NCI-H524 (cell line): ENCODE data around the gene HSD17B12.

Source experiments
- DNase-seq, 2 experiments: peaks; one replicate each; lab custom pipeline; 2025; lab: John Stamatoyannopoulos, UW

The HSD17B12 gene

GRCh38 chr11:43806976-43807375 is 126.4 kb downstream of the HSD17B12 start:
- no peak for DNase-seq

GRCh38 chr11:43810929-43811596 is 130.5 kb downstream of the HSD17B12 start:
- peak in 1 of 2 experiments; percentile 21 for DNase-seq

GRCh38 chr11:43812471-43812870 is 131.9 kb downstream of the HSD17B12 start:
- no peak for DNase-seq

GRCh38 chr11:43818220-43818619 is 137.7 kb downstream of the HSD17B12 start:
- no peak for DNase-seq

GRCh38 chr11:43819926-43820325 is 139.4 kb downstream of the HSD17B12 start:
- no peak for DNase-seq

GRCh38 chr11:43823316-43823715 is 142.8 kb downstream of the HSD17B12 start:
- no peak for DNase-seq

- DNase-seq: no peak
Observed at GRCh38 chr11:43823851-43824250, 143.3 kb downstream of the HSD17B12 start.

- DNase-seq: peak in 1 of 2 experiments; percentile 47
Observed at GRCh38 chr11:43825217-43825816, 144.8 kb downstream of the HSD17B12 start.

GRCh38 chr11:43830928-43831440 is 150.4 kb downstream of the HSD17B12 start:
- no peak for DNase-seq

- no peak for DNase-seq
Observed at GRCh38 chr11:43832536-43832935, 152.0 kb downstream of the HSD17B12 start.

- no peak for DNase-seq
Observed at GRCh38 chr11:43833657-43834073, 153.1 kb downstream of the HSD17B12 start.

- DNase-seq: no peak
Observed at GRCh38 chr11:43834286-43834685, 153.7 kb downstream of the HSD17B12 start.

- no peak for DNase-seq
Observed at GRCh38 chr11:43835104-43835503, 154.6 kb downstream of the HSD17B12 start.

GRCh38 chr11:43837879-43838278 is 157.3 kb downstream of the HSD17B12 start:
- DNase-seq: no peak

- DNase-seq: no peak
Observed at GRCh38 chr11:43842021-43842420, 161.5 kb downstream of the HSD17B12 start.

GRCh38 chr11:43845816-43846215 is 165.3 kb downstream of the HSD17B12 start:
- DNase-seq: no peak

GRCh38 chr11:43852057-43852636 is 171.6 kb downstream of the HSD17B12 start:
- DNase-seq: peak; percentile 4 to 64

- DNase-seq: no peak
Observed at GRCh38 chr11:43853781-43854180, 173.2 kb downstream of the HSD17B12 start.

GRCh38 chr11:43856993-43857392 is 176.5 kb downstream of the HSD17B12 start:
- DNase-seq: no peak

GRCh38 chr11:43861141-43861540 is 180.6 kb downstream of the HSD17B12 start:
- DNase-seq: no peak

GRCh38 chr11:43866520-43866919 is 186.0 kb downstream of the HSD17B12 start:
- no peak for DNase-seq

GRCh38 chr11:43866969-43867368 is 186.4 kb downstream of the HSD17B12 start:
- DNase-seq: no peak
